ENCODE measurements around the gene ZNF385C. TPM values are rescaled to one million over a fixed set of nuclear protein-coding genes. Genes with fewer than 3 reads are reported as not detected.

The ZNF385C gene
- total RNA-seq, 1 experiment from 2014 or later = 3.7 TPM

GRCh38 chr17:42117397-42118125 lies 19.3 kb upstream of the ZNF385C start (continued):
- TF ChIP-seq GRHL2 (CRISPR knock-in tag; IDR thresholded peaks at IDR 0.05; ENCODE audit: insufficient replicate concordance, severe bottlenecking) (no peak), CBFB (CRISPR knock-in tag; IDR thresholded peaks at IDR 0.05; ENCODE audit: low read depth) (no peak), ZNF263 (CRISPR knock-in tag; IDR thresholded peaks at IDR 0.05; ENCODE audit: low read depth) (no peak), RELA (CRISPR knock-in tag; IDR thresholded peaks at IDR 0.05; ENCODE audit: borderline replicate concordance) (no peak), STAT6 (CRISPR knock-in tag; conservative IDR thresholded peaks at IDR 0.05; ENCODE audit: low read depth) (no peak), ELF4 (CRISPR knock-in tag; IDR thresholded peaks at IDR 0.05; ENCODE audit: low read depth) (no peak), CREM (CRISPR knock-in tag; IDR thresholded peaks at IDR 0.05) (no peak), NFYB (CRISPR knock-in tag; conservative IDR thresholded peaks at IDR 0.05; ENCODE audit: low read depth) (no peak)
- TF ChIP-seq, protein P1, sequence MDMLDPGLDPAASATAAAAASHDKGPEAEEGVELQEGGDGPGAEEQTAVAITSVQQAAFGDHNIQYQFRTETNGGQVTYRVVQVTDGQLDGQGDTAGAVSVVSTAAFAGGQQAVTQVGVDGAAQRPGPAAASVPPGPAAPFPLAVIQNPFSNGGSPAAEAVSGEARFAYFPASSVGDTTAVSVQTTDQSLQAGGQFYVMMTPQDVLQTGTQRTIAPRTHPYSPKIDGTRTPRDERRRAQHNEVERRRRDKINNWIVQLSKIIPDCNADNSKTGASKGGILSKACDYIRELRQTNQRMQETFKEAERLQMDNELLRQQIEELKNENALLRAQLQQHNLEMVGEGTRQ (CRISPR knock-in tag; IDR thresholded peaks at IDR 0.05) = no peak
- TF ChIP-seq, protein P2, sequence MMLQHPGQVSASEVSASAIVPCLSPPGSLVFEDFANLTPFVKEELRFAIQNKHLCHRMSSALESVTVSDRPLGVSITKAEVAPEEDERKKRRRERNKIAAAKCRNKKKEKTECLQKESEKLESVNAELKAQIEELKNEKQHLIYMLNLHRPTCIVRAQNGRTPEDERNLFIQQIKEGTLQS (CRISPR knock-in tag; conservative IDR thresholded peaks at IDR 0.05) = no peak

GRCh38 chr17:42116705-42117396 lies 18.6 kb upstream of the ZNF385C start:
- POLR2A ChIA-PET = no interaction called here
- peak; percentile 23 for ATAC-seq
- Mint-ChIP-seq H3K4me3 (no peak overlapping the region), H3K27me3 (ENCODE audit: low read depth) (no peaks in the 10 kb centered on the region), H3K36me3 (peaks cover 30% of the 10 kb centered on the region), H3K27ac (peak overlapping the region; percentile 41; the same call in 1 of the 2 replicates), H3K4me1 (peaks cover 22% of the 10 kb centered on the region), H3K9me3 (no peaks in the 10 kb centered on the region)
- CTCF ChIA-PET = interaction anchor here (0.8 to 4.5 kb wide), 9 partner anchors 10 to 157 kb away, joined by 3 to 54 read pairs (median 5); partner anchors contain the start of genes DNAJC7 and NKIRAS2
- DNase-seq (ENCODE audit: low spot score) = peak; percentile 87
- TF ChIP-seq CREB1 (CRISPR knock-in tag; IDR thresholded peaks at IDR 0.05) = no peak
- TF ChIP-seq MXD4 (CRISPR knock-in tag; IDR thresholded peaks at IDR 0.05; ENCODE audit: borderline replicate concordance) = no peak
- no peak for TF ChIP-seq ZNF532 (CRISPR knock-in tag; IDR thresholded peaks at IDR 0.05; ENCODE audit: borderline replicate concordance)
- TF ChIP-seq, protein P3, sequence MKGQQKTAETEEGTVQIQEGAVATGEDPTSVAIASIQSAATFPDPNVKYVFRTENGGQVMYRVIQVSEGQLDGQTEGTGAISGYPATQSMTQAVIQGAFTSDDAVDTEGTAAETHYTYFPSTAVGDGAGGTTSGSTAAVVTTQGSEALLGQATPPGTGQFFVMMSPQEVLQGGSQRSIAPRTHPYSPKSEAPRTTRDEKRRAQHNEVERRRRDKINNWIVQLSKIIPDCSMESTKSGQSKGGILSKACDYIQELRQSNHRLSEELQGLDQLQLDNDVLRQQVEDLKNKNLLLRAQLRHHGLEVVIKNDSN (CRISPR knock-in tag; IDR thresholded peaks at IDR 0.05) = no peak
- no peak for TF ChIP-seq HMGA2 (CRISPR knock-in tag; IDR thresholded peaks at IDR 0.05)
- TF ChIP-seq, protein P4, sequence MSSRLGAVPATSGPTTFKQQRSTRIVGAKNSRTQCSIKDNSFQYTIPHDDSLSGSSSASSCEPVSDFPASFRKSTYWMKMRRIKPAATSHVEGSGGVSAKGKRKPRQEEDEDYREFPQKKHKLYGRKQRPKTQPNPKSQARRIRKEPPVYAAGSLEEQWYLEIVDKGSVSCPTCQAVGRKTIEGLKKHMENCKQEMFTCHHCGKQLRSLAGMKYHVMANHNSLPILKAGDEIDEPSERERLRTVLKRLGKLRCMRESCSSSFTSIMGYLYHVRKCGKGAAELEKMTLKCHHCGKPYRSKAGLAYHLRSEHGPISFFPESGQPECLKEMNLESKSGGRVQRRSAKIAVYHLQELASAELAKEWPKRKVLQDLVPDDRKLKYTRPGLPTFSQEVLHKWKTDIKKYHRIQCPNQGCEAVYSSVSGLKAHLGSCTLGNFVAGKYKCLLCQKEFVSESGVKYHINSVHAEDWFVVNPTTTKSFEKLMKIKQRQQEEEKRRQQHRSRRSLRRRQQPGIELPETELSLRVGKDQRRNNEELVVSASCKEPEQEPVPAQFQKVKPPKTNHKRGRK (CRISPR knock-in tag; IDR thresholded peaks at IDR 0.05; ENCODE audit: borderline replicate concordance) = no peak
- no peak for TF ChIP-seq JAZF1 (CRISPR knock-in tag; IDR thresholded peaks at IDR 0.05)
- TF ChIP-seq, protein P5, sequence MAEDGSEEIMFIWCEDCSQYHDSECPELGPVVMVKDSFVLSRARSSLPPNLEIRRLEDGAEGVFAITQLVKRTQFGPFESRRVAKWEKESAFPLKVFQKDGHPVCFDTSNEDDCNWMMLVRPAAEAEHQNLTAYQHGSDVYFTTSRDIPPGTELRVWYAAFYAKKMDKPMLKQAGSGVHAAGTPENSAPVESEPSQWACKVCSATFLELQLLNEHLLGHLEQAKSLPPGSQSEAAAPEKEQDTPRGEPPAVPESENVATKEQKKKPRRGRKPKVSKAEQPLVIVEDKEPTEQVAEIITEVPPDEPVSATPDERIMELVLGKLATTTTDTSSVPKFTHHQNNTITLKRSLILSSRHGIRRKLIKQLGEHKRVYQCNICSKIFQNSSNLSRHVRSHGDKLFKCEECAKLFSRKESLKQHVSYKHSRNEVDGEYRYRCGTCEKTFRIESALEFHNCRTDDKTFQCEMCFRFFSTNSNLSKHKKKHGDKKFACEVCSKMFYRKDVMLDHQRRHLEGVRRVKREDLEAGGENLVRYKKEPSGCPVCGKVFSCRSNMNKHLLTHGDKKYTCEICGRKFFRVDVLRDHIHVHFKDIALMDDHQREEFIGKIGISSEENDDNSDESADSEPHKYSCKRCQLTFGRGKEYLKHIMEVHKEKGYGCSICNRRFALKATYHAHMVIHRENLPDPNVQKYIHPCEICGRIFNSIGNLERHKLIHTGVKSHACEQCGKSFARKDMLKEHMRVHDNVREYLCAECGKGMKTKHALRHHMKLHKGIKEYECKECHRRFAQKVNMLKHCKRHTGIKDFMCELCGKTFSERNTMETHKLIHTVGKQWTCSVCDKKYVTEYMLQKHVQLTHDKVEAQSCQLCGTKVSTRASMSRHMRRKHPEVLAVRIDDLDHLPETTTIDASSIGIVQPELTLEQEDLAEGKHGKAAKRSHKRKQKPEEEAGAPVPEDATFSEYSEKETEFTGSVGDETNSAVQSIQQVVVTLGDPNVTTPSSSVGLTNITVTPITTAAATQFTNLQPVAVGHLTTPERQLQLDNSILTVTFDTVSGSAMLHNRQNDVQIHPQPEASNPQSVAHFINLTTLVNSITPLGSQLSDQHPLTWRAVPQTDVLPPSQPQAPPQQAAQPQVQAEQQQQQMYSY (CRISPR knock-in tag; IDR thresholded peaks at IDR 0.05) = peak; percentile 83
- TF ChIP-seq NFYB (CRISPR knock-in tag; conservative IDR thresholded peaks at IDR 0.05; ENCODE audit: low read depth) = no peak
